Measurements from ENCODE around the gene STRA6. TPM values are rescaled to one million over a fixed set of nuclear protein-coding genes. Genes with fewer than 3 reads are reported as not detected.

The STRA6 gene
- total RNA-seq, 2 donors from 2014 or later: not detected

DNA sequence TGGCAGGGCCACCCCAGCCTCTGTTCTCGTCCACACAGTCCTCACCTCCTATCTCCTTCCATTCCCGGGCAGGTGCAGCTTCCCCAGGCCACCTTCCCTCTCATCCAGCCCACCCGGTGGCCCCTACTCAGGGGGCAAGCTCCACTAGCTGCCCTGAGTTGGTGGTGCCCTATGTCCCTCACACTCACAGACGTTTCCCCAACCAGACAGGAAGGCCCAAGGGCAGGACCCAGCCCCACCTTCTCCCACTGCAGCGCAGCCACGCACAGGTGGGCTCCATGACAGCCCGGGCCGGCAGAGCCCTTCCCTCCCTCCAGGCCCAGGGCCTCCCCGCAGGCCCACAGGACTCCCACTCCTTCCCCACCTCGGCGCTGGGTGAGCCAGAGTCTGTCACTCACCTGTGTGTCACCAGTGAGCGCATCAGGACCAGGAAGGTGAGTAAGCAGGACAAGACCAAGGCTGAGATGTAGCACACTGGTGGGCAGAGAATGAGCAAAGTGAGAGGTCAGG lies 17.9 kb downstream of the STRA6 start:
- no peak overlapping the region for H3K4me3 Mint-ChIP-seq
- H3K4me1 Mint-ChIP-seq: peaks cover 4% of the 10 kb centered on the region
- H3K27me3 Mint-ChIP-seq: peaks cover 10% of the 10 kb centered on the region
- H3K36me3 Mint-ChIP-seq (ENCODE audit: low read depth): no peaks in the 10 kb centered on the region
- H3K27ac Mint-ChIP-seq: no peak overlapping the region
- ATAC-seq (replicated peaks): peak; percentile 78
- H3K9me3 Mint-ChIP-seq: no peaks in the 10 kb centered on the region

DNA sequence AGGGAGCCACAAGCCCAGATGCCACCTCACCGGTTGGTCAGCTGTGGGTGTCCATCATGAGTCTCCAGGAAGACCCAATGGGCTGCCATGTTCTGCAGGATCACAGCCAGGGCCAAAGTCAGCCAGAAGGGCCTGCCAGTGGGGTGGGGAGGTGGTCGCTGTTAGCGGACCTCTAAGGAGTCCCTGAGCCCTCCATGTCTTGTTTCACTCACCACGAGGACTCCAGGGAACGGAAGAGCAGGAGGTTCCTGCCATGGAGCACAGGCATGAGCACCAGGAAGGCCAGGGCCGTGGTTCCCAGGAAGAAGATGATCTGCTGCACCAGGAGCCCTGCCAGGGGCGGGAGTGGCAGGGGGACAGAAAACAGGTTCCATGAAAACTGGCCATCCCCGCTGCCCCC lies 20.5 kb downstream of the STRA6 start:
- Mint-ChIP-seq H3K36me3 (ENCODE audit: low read depth) (no peaks in the 10 kb centered on the region), H3K27ac (no peak overlapping the region), H3K4me1 (peaks cover 1% of the 10 kb centered on the region), H3K4me3 (no peak overlapping the region), H3K9me3 (no peaks in the 10 kb centered on the region), H3K27me3 (peaks cover 12% of the 10 kb centered on the region)
- no peak for ATAC-seq (replicated peaks)

- Mint-ChIP-seq H3K4me3 (no peak overlapping the region), H3K27me3 (peaks cover 11% of the 10 kb centered on the region), H3K9me3 (no peaks in the 10 kb centered on the region), H3K36me3 (ENCODE audit: low read depth) (no peaks in the 10 kb centered on the region), H3K27ac (no peak overlapping the region), H3K4me1 (no peaks in the 10 kb centered on the region)
- ATAC-seq (replicated peaks): no peak
These were observed 21.5 kb downstream of the STRA6 start for GRCh38 chr15:74180881-74181602.

DNA sequence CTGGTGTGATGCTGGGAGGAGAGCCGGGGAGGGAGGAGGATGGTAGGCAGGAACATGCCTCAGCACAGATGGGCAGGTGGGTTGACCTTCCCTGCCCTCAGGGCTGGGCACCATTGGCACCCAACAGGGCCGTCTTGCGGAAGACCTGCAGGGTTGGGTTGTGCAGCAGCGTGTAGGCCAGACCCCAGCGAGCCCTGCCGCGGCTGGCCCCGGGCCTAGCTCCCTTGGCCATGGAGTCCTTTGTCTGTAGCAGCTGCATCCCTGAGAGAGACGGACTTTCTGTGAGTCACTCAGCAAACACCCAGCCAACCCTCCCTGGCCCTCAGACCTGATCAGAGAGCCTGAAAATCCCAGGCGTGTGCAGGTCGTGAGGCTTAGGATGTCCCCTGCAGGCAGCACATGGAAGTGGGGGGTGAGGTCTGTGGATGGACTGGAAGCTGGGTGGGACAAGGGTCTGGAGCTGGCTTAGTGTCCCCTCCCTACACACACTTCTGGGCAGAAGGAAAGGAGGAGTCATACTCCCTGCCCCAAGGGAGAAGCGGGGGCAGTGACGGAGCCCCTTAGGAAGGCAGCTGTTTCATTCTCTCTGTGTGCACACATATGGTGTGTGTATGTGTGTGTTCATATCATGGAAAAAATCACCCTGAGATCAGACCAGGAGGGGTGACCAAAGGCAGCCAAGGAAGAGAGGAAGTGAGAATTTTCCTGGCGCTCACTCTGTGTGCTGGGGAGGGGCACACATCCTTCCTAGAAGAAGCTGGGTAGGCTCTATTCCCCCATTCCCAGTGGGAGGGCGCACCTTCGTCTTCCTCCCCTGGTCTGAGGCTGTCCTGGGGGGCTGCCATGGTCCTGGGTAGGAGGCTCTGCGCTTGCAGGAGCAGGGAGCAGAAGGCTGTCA lies 22.4 kb downstream of the STRA6 start:
- no peaks in the 10 kb centered on the region for H3K36me3 Mint-ChIP-seq (ENCODE audit: low read depth)
- no peaks in the 10 kb centered on the region for H3K9me3 Mint-ChIP-seq
- no peaks in the 10 kb centered on the region for H3K4me1 Mint-ChIP-seq
- H3K27me3 Mint-ChIP-seq: peaks cover 11% of the 10 kb centered on the region
- H3K27ac Mint-ChIP-seq: no peak overlapping the region
- no peak for ATAC-seq (replicated peaks)
- no peak overlapping the region for H3K4me3 Mint-ChIP-seq

DNA sequence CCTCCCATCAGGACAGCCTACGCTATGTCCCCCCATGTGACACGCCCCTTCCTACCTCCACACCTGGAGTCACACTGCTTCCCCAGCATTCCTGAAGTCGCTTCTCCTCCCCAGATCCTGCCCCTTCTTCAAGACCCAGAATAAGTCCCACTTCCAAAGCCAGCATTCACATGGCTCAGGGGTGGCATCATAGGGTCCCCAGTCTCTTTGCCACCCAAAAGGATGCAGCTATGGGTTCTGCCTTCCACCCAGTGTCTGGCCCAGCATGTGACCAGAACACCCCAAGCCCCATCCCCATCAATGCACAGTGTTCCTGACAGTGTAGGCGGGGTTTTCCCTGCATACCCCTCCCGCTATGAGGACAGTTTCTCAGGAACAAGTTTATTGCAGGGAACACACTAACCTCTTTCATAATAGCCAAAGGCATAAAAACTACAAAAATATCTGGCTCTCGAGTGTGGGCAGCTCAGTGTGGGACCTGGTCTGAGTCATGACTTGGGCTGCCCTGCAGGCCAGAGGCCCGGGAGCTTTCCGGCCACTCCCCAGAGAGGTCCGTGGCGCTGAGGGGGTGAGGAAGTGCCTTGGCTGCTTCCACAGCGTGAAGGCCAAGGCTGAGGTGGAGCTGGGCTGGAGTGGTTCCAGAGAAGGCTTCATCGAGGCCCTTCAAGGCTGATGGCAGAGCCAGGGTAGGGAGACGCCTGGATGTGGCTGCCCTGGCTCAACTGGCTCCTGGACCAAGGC lies 23.3 kb downstream of the STRA6 start:
- H3K4me1 Mint-ChIP-seq: no peaks in the 10 kb centered on the region
- H3K27me3 Mint-ChIP-seq: peaks cover 11% of the 10 kb centered on the region

DNA sequence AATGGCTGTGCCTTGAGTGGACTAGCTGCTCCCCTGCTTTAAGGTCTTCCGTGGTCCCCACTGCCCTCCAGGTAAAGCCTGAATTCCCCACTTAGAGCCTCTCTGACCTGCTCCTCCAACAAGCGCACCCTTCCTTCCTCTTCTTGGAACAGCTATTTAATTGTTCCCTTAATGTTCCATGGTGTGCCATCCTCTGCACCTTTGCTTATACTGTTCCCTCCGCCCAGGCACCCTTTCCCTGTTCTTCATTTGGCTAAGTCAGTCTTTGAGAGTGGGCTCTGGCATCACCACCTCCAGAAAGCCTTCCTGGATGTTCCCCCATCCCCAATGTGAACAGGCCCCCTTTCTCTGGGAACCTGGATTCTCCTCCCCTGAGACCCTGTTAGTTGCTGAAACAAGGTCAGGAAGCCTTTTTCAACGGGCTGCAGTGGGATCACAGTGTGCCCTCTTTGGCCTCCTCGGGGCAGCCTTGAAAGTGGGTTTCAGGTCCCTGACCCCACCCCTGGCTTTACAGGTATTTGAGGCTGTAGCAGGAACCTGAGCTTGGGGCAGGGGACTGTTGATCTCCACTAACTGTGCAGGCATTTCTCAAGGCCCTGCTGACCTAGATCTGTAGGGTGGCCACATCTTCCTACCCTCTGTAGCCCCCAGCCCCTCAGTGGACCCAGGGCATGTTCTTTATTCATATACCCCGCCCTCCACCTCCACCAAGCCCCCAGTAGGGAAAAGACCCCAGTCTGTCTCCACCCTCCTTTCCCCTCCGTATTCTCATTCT lies 24.1 kb downstream of the STRA6 start:
- Mint-ChIP-seq H3K4me1 (no peaks in the 10 kb centered on the region), H3K4me3 (no peak overlapping the region), H3K36me3 (ENCODE audit: low read depth) (no peaks in the 10 kb centered on the region), H3K9me3 (no peaks in the 10 kb centered on the region), H3K27me3 (peaks cover 11% of the 10 kb centered on the region), H3K27ac (no peak overlapping the region)
- no peak for ATAC-seq (replicated peaks)

More for the DNA sequence above, 23.3 kb downstream of the STRA6 start:
- Mint-ChIP-seq H3K27ac (no peak overlapping the region), H3K4me3 (no peak overlapping the region), H3K9me3 (no peaks in the 10 kb centered on the region), H3K36me3 (ENCODE audit: low read depth) (no peaks in the 10 kb centered on the region)
- no peak for ATAC-seq (replicated peaks)

DNA sequence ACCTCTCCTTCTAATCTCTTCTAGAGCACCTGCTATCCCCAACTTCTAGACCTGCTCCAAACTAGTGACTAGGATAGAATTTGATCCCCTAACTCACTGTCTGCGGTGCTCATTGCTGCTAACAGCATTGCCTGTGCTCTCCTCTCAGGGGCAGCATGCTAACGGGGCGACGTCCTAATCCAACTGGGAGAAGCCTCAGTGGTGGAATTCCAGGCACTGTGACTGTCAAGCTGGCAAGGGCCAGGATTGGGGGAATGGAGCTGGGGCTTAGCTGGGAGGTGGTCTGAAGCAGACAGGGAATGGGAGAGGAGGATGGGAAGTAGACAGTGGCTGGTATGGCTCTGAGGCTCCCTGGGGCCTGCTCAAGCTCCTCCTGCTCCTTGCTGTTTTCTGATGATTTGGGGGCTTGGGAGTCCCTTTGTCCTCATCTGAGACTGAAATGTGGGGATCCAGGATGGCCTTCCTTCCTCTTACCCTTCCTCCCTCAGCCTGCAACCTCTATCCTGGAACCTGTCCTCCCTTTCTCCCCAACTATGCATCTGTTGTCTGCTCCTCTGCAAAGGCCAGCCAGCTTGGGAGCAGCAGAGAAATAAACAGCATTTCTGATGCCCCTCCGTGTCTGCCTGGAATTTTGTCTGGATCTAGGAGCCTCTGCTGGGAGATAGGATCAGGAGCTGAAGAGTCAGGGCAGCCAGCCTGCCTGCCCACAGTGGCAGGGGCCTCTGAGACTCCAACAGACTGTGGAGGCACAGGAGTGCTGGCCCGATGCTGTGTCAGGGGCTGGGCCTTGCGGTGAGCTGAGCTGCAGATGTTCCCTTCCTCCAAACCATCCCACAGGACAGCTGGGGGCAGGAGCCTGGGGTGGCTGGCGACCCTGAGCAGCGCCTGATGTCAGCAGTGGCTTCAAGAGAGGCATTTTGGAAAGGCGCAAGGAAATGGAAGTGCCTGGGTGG lies 26.0 kb downstream of the STRA6 start:
- ATAC-seq (replicated peaks): no peak
- no peaks in the 10 kb centered on the region for H3K9me3 Mint-ChIP-seq
- H3K4me1 Mint-ChIP-seq: no peaks in the 10 kb centered on the region
- H3K27me3 Mint-ChIP-seq: peaks cover 11% of the 10 kb centered on the region
- H3K4me3 Mint-ChIP-seq: no peak overlapping the region
- H3K36me3 Mint-ChIP-seq (ENCODE audit: low read depth): no peaks in the 10 kb centered on the region
- H3K27ac Mint-ChIP-seq: no peak overlapping the region

- H3K36me3 Mint-ChIP-seq (ENCODE audit: low read depth): no peaks in the 10 kb centered on the region
- no peak overlapping the region for H3K27ac Mint-ChIP-seq
- H3K9me3 Mint-ChIP-seq: no peaks in the 10 kb centered on the region
- no peaks in the 10 kb centered on the region for H3K4me1 Mint-ChIP-seq
- H3K4me3 Mint-ChIP-seq: no peak overlapping the region
- peaks cover 9% of the 10 kb centered on the region for H3K27me3 Mint-ChIP-seq
- ATAC-seq (replicated peaks): no peak
These were observed 27.1 kb downstream of the STRA6 start for GRCh38 chr15:74175271-74176191.

GRCh38 chr15:74174958-74175253 lies 27.7 kb downstream of the STRA6 start:
- no peaks in the 10 kb centered on the region for H3K36me3 Mint-ChIP-seq (ENCODE audit: low read depth)
- no peak for ATAC-seq (replicated peaks)
- no peak overlapping the region for H3K27ac Mint-ChIP-seq
- H3K9me3 Mint-ChIP-seq: no peaks in the 10 kb centered on the region
- H3K27me3 Mint-ChIP-seq: peaks cover 5% of the 10 kb centered on the region
- no peaks in the 10 kb centered on the region for H3K4me1 Mint-ChIP-seq
- no peak overlapping the region for H3K4me3 Mint-ChIP-seq

DNA sequence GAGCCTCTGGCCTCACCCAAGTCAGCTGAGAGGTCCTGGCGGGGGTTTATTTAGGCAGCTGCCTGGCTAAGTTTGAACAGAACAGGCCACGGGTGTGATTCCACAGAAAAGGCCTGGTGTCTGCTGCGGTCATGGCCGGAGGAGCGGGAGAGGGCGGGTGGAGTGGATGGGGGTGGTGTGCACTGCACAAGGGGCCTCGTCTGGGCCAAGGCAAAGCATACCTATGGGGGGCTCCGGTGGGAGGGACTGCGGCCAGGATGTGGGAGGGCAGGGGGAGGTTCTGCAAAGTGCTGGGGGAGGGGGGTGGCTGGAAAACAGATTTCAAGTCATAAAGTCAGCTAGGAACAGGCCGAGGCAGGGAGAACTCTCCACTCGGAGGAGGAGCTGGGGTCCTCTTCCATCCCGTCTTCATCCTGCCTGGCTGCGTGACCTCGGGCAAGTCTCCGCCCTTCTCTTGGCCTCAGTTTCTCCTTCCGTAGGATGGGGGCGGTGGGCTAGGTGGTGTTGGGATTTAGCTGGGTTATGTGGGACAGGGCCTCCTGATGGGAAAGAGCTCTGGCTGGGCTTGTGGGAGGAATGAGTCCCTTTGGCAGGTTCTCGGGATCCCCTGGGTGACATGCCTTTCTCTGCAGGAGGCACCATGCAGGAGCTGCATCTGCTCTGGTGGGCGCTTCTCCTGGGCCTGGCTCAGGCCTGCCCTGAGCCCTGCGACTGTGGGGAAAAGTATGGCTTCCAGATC lies 28.2 kb downstream of the STRA6 start:
- no peak for ATAC-seq (replicated peaks)
- no peak overlapping the region for H3K27ac Mint-ChIP-seq

GRCh38 chr15:74173380-74174218 lies 29.0 kb downstream of the STRA6 start, which contains the start of gene ISLR:
Gene ISLR, plus strand, starts transcription at chr15:74173710. Its CDS starts 1,149 bp downstream, at chr15:74174859.
- H3K27me3 Mint-ChIP-seq: peaks cover 8% of the 10 kb centered on the region
- H3K27ac Mint-ChIP-seq: no peak within 1 kb of the TSS
- no peaks in the 10 kb centered on the region for H3K36me3 Mint-ChIP-seq (ENCODE audit: low read depth)
- no peak for ATAC-seq (replicated peaks)
- H3K4me3 Mint-ChIP-seq: no peak within 1 kb of the TSS
- H3K4me1 Mint-ChIP-seq: no peaks in the 10 kb centered on the region
- no peaks in the 10 kb centered on the region for H3K9me3 Mint-ChIP-seq

More for the DNA sequence above, 28.2 kb downstream of the STRA6 start:
- peaks cover 5% of the 10 kb centered on the region for H3K27me3 Mint-ChIP-seq
- H3K4me3 Mint-ChIP-seq: no peak overlapping the region
- no peaks in the 10 kb centered on the region for H3K4me1 Mint-ChIP-seq
- H3K36me3 Mint-ChIP-seq (ENCODE audit: low read depth): no peaks in the 10 kb centered on the region
- H3K9me3 Mint-ChIP-seq: no peaks in the 10 kb centered on the region
